Activated B cell treated with CpG ODN at 0.5 μM for 24 hours (primary cell): ENCODE results near the gene SLC7A4. TPM values are rescaled to one million over a fixed set of nuclear protein-coding genes. Genes with fewer than 3 reads are reported as not detected.

Experiments used
- ATAC-seq: fragments of 200-7000 bp; cut with Tn5 transposase; one replicate; pipeline ENCODE4 v1.10.0; 2021; ENCODE audit warnings: low read depth, mild to moderate bottlenecking, moderate library complexity
- CTCF ChIA-PET: fragments of 350-600 bp; sonication (Branson Sonifier 250); formaldehyde crosslinking; loops from one replicate; lab custom pipeline; 2021; ENCODE audit warnings: antibody characterized with exemption; lab: Charles Lee
- POLR2A ChIA-PET: fragments of 350-600 bp; sonication (Branson Sonifier 250); formaldehyde crosslinking; loops from one replicate; lab custom pipeline; 2021; ENCODE audit warnings: antibody characterized with exemption; lab: Charles Lee
- DNase-seq: peaks from one replicate; pipeline ENCODE4 v3.0.0; 2022
- H3K27ac Mint-ChIP-seq: one replicate; pipeline ENCODE4 v1.8.0; 2020; ENCODE audit warnings: mixed read lengths
- H3K27me3 Mint-ChIP-seq: one replicate; pipeline ENCODE4 v1.8.0; 2021; ENCODE audit warnings: mixed read lengths
- H3K36me3 Mint-ChIP-seq: one replicate; pipeline ENCODE4 v1.8.0; 2021; ENCODE audit warnings: low read depth, mixed read lengths
- H3K4me1 Mint-ChIP-seq: one replicate; pipeline ENCODE4 v1.8.0; 2021; ENCODE audit warnings: mixed read lengths
- H3K4me3 Mint-ChIP-seq: one replicate; pipeline ENCODE4 v1.8.0; 2020; ENCODE audit warnings: mild to moderate bottlenecking, mixed read lengths
- H3K9me3 Mint-ChIP-seq: one replicate; pipeline ENCODE4 v1.8.0; 2020; ENCODE audit warnings: mixed read lengths
- CTCF ChIP-seq: fragments of 200-600 bp; IDR thresholded peaks from one replicate; pipeline ENCODE4 v1.8.0; 2022; ENCODE audit warnings: antibody characterized with exemption, mild to moderate bottlenecking
- intact Hi-C: fragments of 100-400 bp; cut with micrococcal nuclease; formaldehyde crosslinking; loops from one replicate; pipeline ENCODE4 v1.15.1; 2024
- total RNA-seq: library from RNA; stranded (reverse); gene quantifications from 2 replicates; pipeline ENCODE4 v1.2.3, GENCODE V29; 2022

The SLC7A4 gene
- total RNA-seq, 1 donor from 2014 or later: not detected

GRCh38 chr22:21000987-21001600 lies 31.3 kb downstream of the SLC7A4 start:
- Mint-ChIP-seq H3K4me1 (peaks cover 26% of the 10 kb centered on the region), H3K36me3 (peaks cover 34% of the 10 kb centered on the region), H3K9me3 (no peaks in the 10 kb centered on the region), H3K27me3 (no peaks in the 10 kb centered on the region), H3K4me3 (peak overlapping the region; percentile 93), H3K27ac (peak overlapping the region; percentile 98)
- ATAC-seq: no peak
- CTCF ChIA-PET: no interaction called here
- POLR2A ChIA-PET: interaction anchor here (0.6 to 6.5 kb wide), 3 partner anchors 12 to 29 kb away, joined by 4 to 90 read pairs (median 37); partner anchors contain the start of genes LZTR1 and P2RX6
- TF ChIP-seq CTCF: no peak
- intact Hi-C loops: loop anchor here (1.0 to 5.0 kb wide), 2 partner anchors 34 to 84 kb away; partner anchors contain the start of genes AIFM3 and CRKL
- no peak for DNase-seq

- intact Hi-C loops: loop anchor here (5.0 kb wide), 1 partner anchor 33 kb away; the partner anchor contains the start of gene AIFM3
- CTCF ChIA-PET: no interaction called here
- Mint-ChIP-seq H3K4me3 (peak overlapping the region; percentile 93), H3K27ac (peak overlapping the region; percentile 20), H3K9me3 (no peaks in the 10 kb centered on the region), H3K36me3 (peaks cover 40% of the 10 kb centered on the region), H3K27me3 (no peaks in the 10 kb centered on the region), H3K4me1 (peaks cover 26% of the 10 kb centered on the region)
- POLR2A ChIA-PET: interaction anchor here (6.5 kb wide), 1 partner anchor 19 kb away, joined by 90 read pairs; the partner anchor contains the start of gene LZTR1
- ATAC-seq (no peak), DNase-seq (no peak)
- TF ChIP-seq CTCF: no peak
Measured at GRCh38 chr22:21000207-21000986, 32.0 kb downstream of the SLC7A4 start.

- Mint-ChIP-seq H3K9me3 (no peaks in the 10 kb centered on the region), H3K36me3 (peaks cover 46% of the 10 kb centered on the region), H3K4me3 (peak overlapping the region; percentile 93), H3K27ac (no peak overlapping the region), H3K27me3 (no peaks in the 10 kb centered on the region), H3K4me1 (peaks cover 26% of the 10 kb centered on the region)
- no peak for TF ChIP-seq CTCF
- ATAC-seq (no peak), DNase-seq (no peak)
- intact Hi-C loops: loop anchor here (5.0 kb wide), 1 partner anchor 32 kb away; the partner anchor contains the start of gene AIFM3
- ChIA-PET POLR2A (interaction anchor here (0.6 to 6.5 kb wide), 2 partner anchors 18 to 1839 kb away, joined by 3 to 90 read pairs; partner anchors contain the start of gene LZTR1), CTCF (no interaction called here)
Measured at GRCh38 chr22:20999350-21000206, 32.8 kb downstream of the SLC7A4 start.

GRCh38 chr22:20998411-20999336 lies 33.7 kb downstream of the SLC7A4 start:
- DNase-seq (no peak), ATAC-seq (no peak)
- no peak for TF ChIP-seq CTCF
- Mint-ChIP-seq H3K4me1 (peaks cover 26% of the 10 kb centered on the region), H3K9me3 (no peaks in the 10 kb centered on the region), H3K27me3 (no peaks in the 10 kb centered on the region), H3K36me3 (peaks cover 47% of the 10 kb centered on the region), H3K27ac (no peak overlapping the region), H3K4me3 (no peak overlapping the region)
- CTCF ChIA-PET: no interaction called here
- POLR2A ChIA-PET: interaction anchor here (0.6 to 6.5 kb wide), 2 partner anchors 17 to 80 kb away, joined by 3 to 90 read pairs; partner anchors contain the start of gene LZTR1
- intact Hi-C loops: no loop called here
